GM12878 (cell line): ENCODE results near the gene PRKCB. TPM values are rescaled to one million over a fixed set of nuclear protein-coding genes. Genes with fewer than 3 reads are reported as not detected.

ENCODE experiments used
- ATAC-seq: fragments of 200-7000 bp; cut with Tn5 transposase; 3 replicates; pipeline ENCODE4 v1.9.1; 2020; ENCODE audit warnings: mild to moderate bottlenecking, moderate library complexity
- BruUV-seq: library from RNA; stranded (reverse); fragments of 400-500 nt; replicated peaks from 2 replicates; lab custom pipeline; 2021; lab: Mats Ljungman, UMichigan
- CTCF ChIA-PET: fragments of 300-600 bp; sonication (Branson Sonifier 250); formaldehyde crosslinking; extraction: SDS; loops from one replicate; lab custom pipeline; 2021; ENCODE audit warnings: inconsistent platforms; lab: Yijun Ruan, JAX
- POLR2A ChIA-PET: fragments of 350-600 bp; formaldehyde crosslinking; extraction: SDS; loops from one replicate; lab custom pipeline; 2021; ENCODE audit warnings: inconsistent platforms; lab: Charles Lee
- RAD21 ChIA-PET: fragments of 300-600 bp; sonication (Branson Sonifier 250); formaldehyde crosslinking; loops from one replicate; lab custom pipeline; 2023; ENCODE audit warnings: antibody characterized with exemption; ENCODE audit not compliant: unreplicated experiment; lab: Charles Lee
- SMC1A ChIA-PET: fragments of 300-600 bp; sonication (Branson Sonifier 250); formaldehyde crosslinking; loops from one replicate; lab custom pipeline; 2023; ENCODE audit not compliant: unreplicated experiment, uncharacterized antibody; lab: Charles Lee
- DNase-seq: peaks from one replicate; pipeline ENCODE4 v3.0.0-alpha.2; 2011; ENCODE audit warnings: low read depth, low spot score
- FAIRE-seq: peaks from 3 replicates; lab custom pipeline; 2011; peaks lifted over from hg19 to GRCh38; lab: Jason Lieb, UNC
- H2AFZ ChIP-seq: 2 replicates; pipeline ENCODE4 v1.6.0; 2011; ENCODE audit warnings: low read depth, low read length, control low read depth; ENCODE audit not compliant: control insufficient read depth
- H3K27ac ChIP-seq: 2 replicates; pipeline ENCODE4 v1.5.1; 2011; ENCODE audit warnings: control low read depth; ENCODE audit not compliant: control insufficient read depth, insufficient read depth
- H3K27me3 ChIP-seq, 2 experiments: replicated peaks in 1 of 2; 2 replicates each; pipeline versions ENCODE4 v1.6.0 to v1.6.1; 2011; ENCODE audit warnings: low read length in 1 of 2; ENCODE audit not compliant: control insufficient read depth in 2 of 2, insufficient read depth in 2 of 2
- H3K36me3 ChIP-seq, 2 experiments: 2 replicates each; pipeline ENCODE4 v1.5.1; 2011; ENCODE audit warnings: low read length in 1 of 2; ENCODE audit not compliant: control insufficient read depth in 2 of 2, insufficient read depth in 2 of 2
- H3K4me1 ChIP-seq: 2 replicates; pipeline ENCODE4 v1.6.1; 2011; ENCODE audit warnings: mild to moderate bottlenecking, low read length, moderate library complexity, mixed read lengths; ENCODE audit not compliant: control insufficient read depth, insufficient read depth
- H3K4me2 ChIP-seq: 2 replicates; pipeline ENCODE4 v1.6.0; 2011; ENCODE audit warnings: control low read depth; ENCODE audit not compliant: control insufficient read depth, insufficient read depth
- H3K4me3 ChIP-seq: fragments of 200-600 bp; sonication (generic); 2 replicates; pipeline ENCODE4 v1.5.1; 2016
- H3K79me2 ChIP-seq: 2 replicates; pipeline ENCODE4 v1.6.0; 2011; ENCODE audit warnings: low read length; ENCODE audit not compliant: control insufficient read depth, insufficient read depth
- H3K9ac ChIP-seq: 2 replicates; pipeline ENCODE4 v1.8.0; 2011; ENCODE audit warnings: low read length, control low read depth, mixed read lengths; ENCODE audit not compliant: control insufficient read depth, insufficient read depth
- H3K9me3 ChIP-seq: replicated peaks from 3 replicates; pipeline ENCODE4 v1.5.1; 2011; ENCODE audit warnings: mild to moderate bottlenecking, low read length; ENCODE audit not compliant: control insufficient read depth, insufficient read depth
- H4K20me1 ChIP-seq: 2 replicates; pipeline ENCODE4 v1.6.0; 2011; ENCODE audit not compliant: control insufficient read depth, insufficient read depth
- ATF2 ChIP-seq: IDR thresholded peaks from 2 replicates; pipeline ENCODE4 v1.6.1; 2012; ENCODE audit warnings: low read length, inconsistent platforms
- CREM ChIP-seq: IDR thresholded peaks from 2 replicates; pipeline ENCODE4 v1.6.1; 2014; ENCODE audit warnings: antibody characterized with exemption, low read depth
- DPF2 ChIP-seq: fragments of 450-650 bp; IDR thresholded peaks from 2 replicates; pipeline ENCODE4 v1.6.1; 2017; ENCODE audit warnings: mild to moderate bottlenecking
- EED ChIP-seq: sonication (generic); IDR thresholded peaks from 2 replicates; pipeline ENCODE4 v1.6.1; 2016; ENCODE audit warnings: antibody characterized with exemption, low read depth
- ELK1 ChIP-seq: IDR thresholded peaks from 2 replicates; pipeline ENCODE4 v1.6.1; 2012; ENCODE audit warnings: low read depth, low read length, improper control_type of control experiment
- ETV6 ChIP-seq, 2 experiments: fragments of 450-650 bp in 1 of 2; IDR thresholded peaks in 1 of 2; conservative IDR thresholded peaks in 1 of 2; 2 replicates each; pipeline ENCODE4 v1.6.1; 2014; ENCODE audit warnings: antibody characterized with exemption in 1 of 2, borderline replicate concordance in 1 of 2, low read depth in 1 of 2, mild to moderate bottlenecking in 1 of 2, moderate library complexity in 1 of 2
- HDGF ChIP-seq: fragments of 450-650 bp; IDR thresholded peaks from 2 replicates; pipeline ENCODE4 v1.6.1; 2016; ENCODE audit warnings: antibody characterized with exemption
- IKZF1 ChIP-seq: fragments of 450-650 bp; conservative IDR thresholded peaks from 2 replicates; pipeline ENCODE4 v1.6.1; 2017; ENCODE audit warnings: antibody characterized with exemption, mild to moderate bottlenecking
- IKZF2 ChIP-seq, 2 experiments: fragments of 450-650 bp; IDR thresholded peaks; 2 replicates each; pipeline ENCODE4 v1.6.1; 2017; ENCODE audit warnings: mild to moderate bottlenecking in 2 of 2, moderate library complexity in 2 of 2
- IRF4 ChIP-seq: IDR thresholded peaks from 2 replicates; pipeline ENCODE4 v1.6.1; 2011; ENCODE audit warnings: low read depth, low read length
- POU2F2 ChIP-seq: IDR thresholded peaks from 3 replicates; pipeline ENCODE4 v1.6.1; 2011; ENCODE audit warnings: low read depth, mild to moderate bottlenecking, low read length, borderline replicate concordance
- RAD21 ChIP-seq: IDR thresholded peaks from 2 replicates; pipeline ENCODE4 v1.6.1; 2011; ENCODE audit warnings: mild to moderate bottlenecking, low read depth, low read length, moderate library complexity; ENCODE audit not compliant: insufficient read depth
- RBBP5 ChIP-seq: fragments of 200-600 bp; sonication (generic); conservative IDR thresholded peaks from 2 replicates; pipeline ENCODE4 v1.6.1; 2016
- RELA ChIP-seq: fragments of 450-650 bp; IDR thresholded peaks from 2 replicates; pipeline ENCODE4 v1.8.0; 2014; ENCODE audit warnings: borderline replicate concordance; ENCODE audit not compliant: partially characterized antibody
- SPI1 ChIP-seq: IDR thresholded peaks from 2 replicates; pipeline ENCODE4 v1.6.1; 2011; ENCODE audit warnings: low read depth, mild to moderate bottlenecking, low read length, moderate library complexity, borderline replicate concordance; ENCODE audit not compliant: insufficient read depth
- SRF ChIP-seq, 2 experiments: IDR thresholded peaks; 2 replicates each; pipeline ENCODE4 v1.6.1; 2011; ENCODE audit warnings: low read depth in 2 of 2, low read length in 2 of 2, mild to moderate bottlenecking in 1 of 2, moderate library complexity in 1 of 2
- TAF1 ChIP-seq: IDR thresholded peaks from 2 replicates; pipeline ENCODE4 v1.6.1; 2011; ENCODE audit warnings: mild to moderate bottlenecking, low read depth, low read length, borderline replicate concordance
- TCF12 ChIP-seq: IDR thresholded peaks from 2 replicates; pipeline ENCODE4 v1.6.1; 2011; ENCODE audit warnings: low read depth, mild to moderate bottlenecking, low read length
- USF2 ChIP-seq: IDR thresholded peaks from 2 replicates; pipeline ENCODE4 v1.6.1; 2011; ENCODE audit warnings: low read depth, low read length, improper control_type of control experiment, borderline replicate concordance
- ZBED1 ChIP-seq: IDR thresholded peaks from 2 replicates; pipeline ENCODE4 v1.6.1; 2016; ENCODE audit warnings: borderline replicate concordance
- WGBS: methylation state at CpG from one replicate; pipeline ENCODE4 v1.1.6; 2016; ENCODE audit warnings: low lambda C conversion rate; ENCODE audit not compliant: insufficient replicate concordance, insufficient coverage; ENCODE audit errors: missing lambda C conversion rate; 5-methylcytosine and 5-hydroxymethylcytosine counted together
- in situ Hi-C: fragments of 300-500 bp; cut with MboI; formaldehyde crosslinking; loops from 9 replicates; pipeline ENCODE4 v1.14.3; 2018; ENCODE audit warnings: mixed read lengths
- intact Hi-C: fragments of 100-400 bp; cut with micrococcal nuclease; formaldehyde crosslinking; loops from one replicate; pipeline ENCODE4 v1.14.2; 2022; ENCODE audit not compliant: unreplicated experiment
- polyA plus RNA-seq, 11 experiments: library from polyadenylated mRNA; depleted of rRNA in 4 of 11; unstranded in 6 of 11; stranded (reverse) in 5 of 11; fragments of >200 nt; fragmentation: Nextera tagmentation in 4 of 11; fragmentation: Illumina TruSeq in 1 of 11; extraction: Ambion mirVana in 4 of 11; extraction: Trizol in 1 of 11; gene quantifications; 1 replicate in 1 of 11; 2 replicates in 10 of 11; pipeline versions ENCODE4 v1.2.1 to v1.2.3, GENCODE V29; 2011 to 2016; ENCODE audit warnings: inconsistent platforms in 2 of 11, missing spikeins in 2 of 11, low read depth in 1 of 11
- total RNA-seq, 4 experiments: library from RNA; depleted of rRNA in 3 of 4; stranded (reverse); fragments of >200 nt in 3 of 4; fragmentation: Illumina TruSeq in 1 of 4; extraction: Trizol in 1 of 4; gene quantifications; 2 replicates each; pipeline versions ENCODE4 v1.2.1 to v1.2.3, GENCODE V29; 2013 to 2021

Gene PRKCB
- total and polyA plus RNA-seq, 10 of the 15 experiments (the other 5 are each of a cell fraction or from before 2014, with no cell fraction given), result 21.4 to 158 (median 97.3) TPM

GRCh38 chr16:23852794-23853562 is 17.2 kb downstream of the PRKCB start:
- peak overlapping the region; percentile 64 for H3K4me2 ChIP-seq
- H3K27ac ChIP-seq, result peak overlapping the region; percentile 87
- H3K9me3 ChIP-seq, result peaks cover 11% of the 10 kb centered on the region
- H2AFZ ChIP-seq, result no peak overlapping the region
- peaks cover 71% of the 10 kb centered on the region for H3K4me1 ChIP-seq
- no peak for DNase-seq
- in situ Hi-C loops, result loop anchor here (25.0 kb wide), 1 partner anchor 1184 kb away; no protein-coding TSS in a partner anchor
- ChIA-PET CTCF (interaction anchor here (1.1 to 3.0 kb wide), 8 partner anchors 8 to 161 kb away, joined by 3 to 13 read pairs (median 6); no protein-coding TSS in a partner anchor), POLR2A (interaction anchor here (0.7 to 5.8 kb wide), 3 partner anchors 10 to 11 kb away, joined by 3 to 46 read pairs (median 5); no protein-coding TSS in a partner anchor), SMC1A (interaction anchor here (0.6 to 27.0 kb wide), 9 partner anchors 10 to 163 kb away, joined by 3 to 468 read pairs (median 4); no protein-coding TSS in a partner anchor), RAD21 (interaction anchor here (0.7 to 6.3 kb wide), 7 partner anchors 10 to 158 kb away, joined by 3 to 70 read pairs (median 5); no protein-coding TSS in a partner anchor)
- H3K27me3 ChIP-seq, result no peaks in the 10 kb centered on the region
- peaks cover 96% of the 10 kb centered on the region for H3K79me2 ChIP-seq
- H3K36me3 ChIP-seq, result peaks cover 1 to 11% of the 10 kb centered on the region in 2 experiments
- WGBS, result 1% methylated on average over 5 of the region's 5 CpGs
- peak overlapping the region; percentile 43 for H3K9ac ChIP-seq
- BruUV-seq, result no TSS peak
- H3K4me3 ChIP-seq, result peak overlapping the region; percentile 30; the same call in 1 of the 2 replicates
- peak; percentile 15 for ATAC-seq
- H4K20me1 ChIP-seq, result no peaks in the 10 kb centered on the region
- intact Hi-C loops, result no loop called here
- peak; percentile 27 for FAIRE-seq
- TF ChIP-seq TCF12 (peak; percentile 50; the same call in 1 of the 2 replicates), CREM (peak; percentile 49; the same call in 1 of the 2 replicates), SRF (IDR thresholded peaks at IDR 0.05; ENCODE audit: low read depth in 2 of 2, low read length in 2 of 2) (0 out of 4 replicates have a peak, but pooled peaks of 1 of the 2 experiments have one; percentile 32), RAD21 (0 out of 2 replicates have a peak, but pooled peaks have one; percentile 17), ELK1 (no peak), ATF2 (peak; percentile 37), POU2F2 (0 out of 3 replicates have a peak, but pooled peaks have one; percentile 23), SPI1 (peak; percentile 73), IKZF2 (IDR thresholded peaks at IDR 0.05) (peak; percentile 70 to 78), ZBED1 (no peak), DPF2 (no peak; the same call in 1 of the 2 replicates), ETV6 (conservative IDR thresholded peaks at IDR 0.05 in 1 of 2, IDR thresholded peaks at IDR 0.05 in 1 of 2; ENCODE audit: borderline replicate concordance in 1 of 2, low read depth in 1 of 2) (peak in 1 of 2 experiments; percentile 100; a peak in 2 of 4 replicates), RELA (no peak), EED (peak; percentile 91), IKZF1 (peak; percentile 82), RBBP5 (no peak), TAF1 (no peak), IRF4 (peak; percentile 82), HDGF (no peak), USF2 (no peak)
